Mucosa of descending colon (tissue), 3 donors: ENCODE measurements around the gene CHCHD1. TPM values are rescaled to one million over a fixed set of nuclear protein-coding genes. Genes with fewer than 3 reads are reported as not detected.

Experiments
- ATAC-seq: fragments of 200-7000 bp; cut with Tn5 transposase; one replicate; pipeline ENCODE4 v1.9.1; 2020; ENCODE audit warnings: mild to moderate bottlenecking, moderate library complexity
- DNase-seq, 3 donors: peaks; one replicate each; pipeline ENCODE4 v3.0.0-alpha.2; 2020
- H3K36me3 ChIP-seq: fragments of 200-600 bp; one replicate; pipeline ENCODE4 v1.8.0; 2021; ENCODE audit warnings: low read depth, mild to moderate bottlenecking
- H3K4me1 ChIP-seq: fragments of 200-600 bp; one replicate; pipeline ENCODE4 v1.8.0; 2021; ENCODE audit warnings: low read depth, mild to moderate bottlenecking
- H3K4me3 ChIP-seq: fragments of 200-600 bp; one replicate; pipeline ENCODE4 v1.8.0; 2021; ENCODE audit warnings: mild to moderate bottlenecking
- H3K9me3 ChIP-seq: fragments of 200-600 bp; one replicate; pipeline ENCODE4 v1.8.0; 2021; ENCODE audit warnings: mild to moderate bottlenecking
- intact Hi-C, 2 donors: fragments of 100-400 bp; cut with DNase I in 1 of 2; cut with micrococcal nuclease in 1 of 2; formaldehyde crosslinking; loops; one replicate each; pipeline versions ENCODE4 v1.11.0 to v1.11.1; 2022; cut with DNase I, micrococcal nuclease
- total RNA-seq, 3 donors: library from RNA; stranded (reverse); fragmentation: NEBNext Ultra II Directional in 2 of 3; extraction: Animal tissue kit (Norgen Biotek cat#: 25700) in 2 of 3; gene quantifications; one replicate each; pipeline versions ENCODE4 v1.2.1 to v1.2.4, GENCODE V29; 2021 to 2023
- TF ChIP-seq, protein P1 (sequence below): fragments of 200-600 bp; IDR thresholded peaks from one replicate; pipeline ENCODE4 v1.8.0; 2022; ENCODE audit warnings: antibody characterized with exemption, mild to moderate bottlenecking
- donor health status: DM: no; HTN: no; CAD: no; lungs with moderate emphysema.
- donor health status: DM: no; HTN: no; CAD: no.
- donor health status: DM: no; HTN: yes; CAD: no.

CHCHD1 gene
- total RNA-seq, 3 donors from 2014 or later: 19.8 to 26.2 (median 22.7) TPM

DNA sequence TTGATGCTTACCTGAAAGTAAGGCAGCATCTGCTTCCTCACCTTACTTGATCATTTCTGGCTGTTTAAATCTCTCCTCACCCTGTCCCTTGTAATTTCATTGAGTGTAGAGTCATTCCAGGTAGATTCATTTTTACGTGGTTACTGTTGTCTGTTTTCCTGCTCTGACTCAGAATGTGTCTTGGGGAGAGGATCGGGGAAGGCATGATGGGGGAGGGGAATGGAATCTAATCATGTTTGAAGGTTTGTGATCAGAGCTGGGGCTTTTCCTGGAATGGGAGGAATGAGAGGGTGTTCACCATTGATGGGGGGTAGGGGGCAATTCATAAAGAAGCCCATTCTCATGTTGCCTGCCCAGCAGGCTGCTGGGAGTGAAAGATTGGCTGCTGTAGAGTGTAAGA is 18.9 kb upstream of the CHCHD1 start:
- Histone ChIP-seq H3K4me3 (no peak overlapping the region), H3K4me1 (no peaks in the 10 kb centered on the region), H3K9me3 (no peaks in the 10 kb centered on the region), H3K36me3 (peaks cover 10% of the 10 kb centered on the region)
- intact Hi-C loops: no loop called here
- no peak for DNase-seq
- TF ChIP-seq, protein P1, sequence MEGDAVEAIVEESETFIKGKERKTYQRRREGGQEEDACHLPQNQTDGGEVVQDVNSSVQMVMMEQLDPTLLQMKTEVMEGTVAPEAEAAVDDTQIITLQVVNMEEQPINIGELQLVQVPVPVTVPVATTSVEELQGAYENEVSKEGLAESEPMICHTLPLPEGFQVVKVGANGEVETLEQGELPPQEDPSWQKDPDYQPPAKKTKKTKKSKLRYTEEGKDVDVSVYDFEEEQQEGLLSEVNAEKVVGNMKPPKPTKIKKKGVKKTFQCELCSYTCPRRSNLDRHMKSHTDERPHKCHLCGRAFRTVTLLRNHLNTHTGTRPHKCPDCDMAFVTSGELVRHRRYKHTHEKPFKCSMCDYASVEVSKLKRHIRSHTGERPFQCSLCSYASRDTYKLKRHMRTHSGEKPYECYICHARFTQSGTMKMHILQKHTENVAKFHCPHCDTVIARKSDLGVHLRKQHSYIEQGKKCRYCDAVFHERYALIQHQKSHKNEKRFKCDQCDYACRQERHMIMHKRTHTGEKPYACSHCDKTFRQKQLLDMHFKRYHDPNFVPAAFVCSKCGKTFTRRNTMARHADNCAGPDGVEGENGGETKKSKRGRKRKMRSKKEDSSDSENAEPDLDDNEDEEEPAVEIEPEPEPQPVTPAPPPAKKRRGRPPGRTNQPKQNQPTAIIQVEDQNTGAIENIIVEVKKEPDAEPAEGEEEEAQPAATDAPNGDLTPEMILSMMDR: no peak
- ATAC-seq: no peak

DNA sequence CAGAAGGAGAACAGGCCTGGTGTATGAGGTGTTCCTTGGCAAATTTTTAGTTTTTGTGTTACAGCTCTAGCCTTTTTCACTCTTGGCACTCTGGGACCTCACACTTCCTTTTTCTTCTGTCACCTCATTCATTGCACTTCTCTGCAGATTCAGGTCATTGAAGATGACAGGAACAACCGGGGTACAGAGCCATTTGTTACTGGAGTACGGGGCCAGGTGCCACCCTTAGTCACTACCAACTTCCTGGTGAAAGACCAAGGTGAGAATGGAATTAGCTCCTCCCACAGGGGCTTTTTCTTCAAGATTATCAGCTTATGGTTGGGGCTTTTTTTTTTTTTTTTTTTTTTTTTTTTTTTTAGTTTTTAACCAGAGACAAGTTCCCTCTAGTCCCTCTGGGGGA is 18.5 kb upstream of the CHCHD1 start:
- ATAC-seq: no peak
- Histone ChIP-seq H3K9me3 (no peaks in the 10 kb centered on the region), H3K4me1 (no peaks in the 10 kb centered on the region), H3K4me3 (no peak overlapping the region), H3K36me3 (peaks cover 10% of the 10 kb centered on the region)
- TF ChIP-seq, protein P1: no peak
- intact Hi-C loops: no loop called here
- no peak for DNase-seq

DNA sequence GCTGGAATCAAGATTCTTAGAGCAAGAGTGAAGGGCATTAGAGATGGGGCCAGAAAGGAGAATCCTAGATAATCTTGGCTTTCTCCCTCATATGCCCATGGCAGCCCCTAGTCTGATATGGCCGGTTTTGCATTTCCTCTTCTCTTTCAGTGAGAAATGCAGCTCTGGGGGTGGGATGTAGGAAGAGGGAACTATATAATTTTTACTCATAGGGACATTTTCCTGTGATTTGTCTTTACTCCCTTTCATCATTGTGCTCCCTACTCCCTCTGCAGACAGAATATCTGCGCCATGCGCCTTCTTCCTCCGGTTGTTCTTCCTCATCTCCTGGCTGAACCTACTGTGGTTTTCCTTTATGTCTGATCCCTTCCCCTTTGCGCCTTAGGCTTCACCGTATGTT is 16.8 kb upstream of the CHCHD1 start:
- no peak for DNase-seq

DNA sequence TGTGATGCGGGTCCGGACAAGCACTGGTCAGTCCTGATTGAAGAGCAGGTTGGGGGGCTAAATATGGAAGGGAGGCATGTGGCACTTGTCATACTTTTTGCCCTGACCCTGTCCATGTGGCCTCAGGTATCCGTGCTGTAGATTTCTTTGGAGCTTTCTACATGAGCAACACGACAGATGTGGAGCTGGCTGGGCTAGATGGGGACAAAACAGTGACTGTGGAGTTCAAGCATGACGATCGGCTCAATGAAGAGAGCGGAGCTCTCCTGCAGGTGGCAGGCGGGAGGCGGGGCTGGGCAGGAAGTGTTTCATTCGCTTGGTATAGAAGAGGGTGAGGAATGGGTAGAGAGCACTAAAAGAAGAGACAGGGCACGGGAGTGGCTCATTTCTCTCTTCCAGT is 13.0 kb upstream of the CHCHD1 start:
- DNase-seq (peak in 2 of 3 donors; percentile 52 to 53), ATAC-seq (peak; percentile 9)
- H3K4me3 ChIP-seq: no peak overlapping the region
- no peaks in the 10 kb centered on the region for H3K36me3 ChIP-seq
- peaks cover 6% of the 10 kb centered on the region for H3K4me1 ChIP-seq
- H3K9me3 ChIP-seq: no peaks in the 10 kb centered on the region
- intact Hi-C loops: no loop called here
- TF ChIP-seq, protein P1: no peak

More for the DNA sequence above, 16.8 kb upstream of the CHCHD1 start:
- intact Hi-C loops: no loop called here
- TF ChIP-seq, protein P1: no peak
- H3K9me3 ChIP-seq: no peaks in the 10 kb centered on the region
- no peaks in the 10 kb centered on the region for H3K4me1 ChIP-seq
- no peak for ATAC-seq
- peaks cover 10% of the 10 kb centered on the region for H3K36me3 ChIP-seq
- no peak overlapping the region for H3K4me3 ChIP-seq

DNA sequence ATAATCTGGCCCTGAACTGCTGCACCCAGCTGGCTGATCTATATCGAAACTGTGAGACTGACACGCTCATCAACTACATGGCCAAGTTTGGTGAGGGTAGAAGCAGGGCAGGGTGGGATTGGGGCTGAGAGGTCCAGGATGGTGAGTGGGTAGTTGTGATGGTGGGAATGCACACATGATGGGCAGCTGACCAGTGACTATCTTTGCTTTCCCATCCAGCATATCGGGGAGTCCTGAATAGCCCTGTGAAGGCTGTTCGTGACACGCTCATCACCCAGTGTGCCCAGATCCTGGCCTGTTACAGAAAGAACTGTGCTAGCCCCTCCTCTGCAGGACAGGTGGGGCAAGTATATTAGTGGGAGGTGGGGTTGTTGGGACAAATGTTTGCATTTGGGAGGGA is 12.5 kb upstream of the CHCHD1 start:
- H3K9me3 ChIP-seq: no peaks in the 10 kb centered on the region
- intact Hi-C loops: no loop called here
- peaks cover 12% of the 10 kb centered on the region for H3K4me1 ChIP-seq
- TF ChIP-seq, protein P1: no peak
- DNase-seq: no peak
- no peak for ATAC-seq
- no peak overlapping the region for H3K4me3 ChIP-seq
- no peaks in the 10 kb centered on the region for H3K36me3 ChIP-seq

DNA sequence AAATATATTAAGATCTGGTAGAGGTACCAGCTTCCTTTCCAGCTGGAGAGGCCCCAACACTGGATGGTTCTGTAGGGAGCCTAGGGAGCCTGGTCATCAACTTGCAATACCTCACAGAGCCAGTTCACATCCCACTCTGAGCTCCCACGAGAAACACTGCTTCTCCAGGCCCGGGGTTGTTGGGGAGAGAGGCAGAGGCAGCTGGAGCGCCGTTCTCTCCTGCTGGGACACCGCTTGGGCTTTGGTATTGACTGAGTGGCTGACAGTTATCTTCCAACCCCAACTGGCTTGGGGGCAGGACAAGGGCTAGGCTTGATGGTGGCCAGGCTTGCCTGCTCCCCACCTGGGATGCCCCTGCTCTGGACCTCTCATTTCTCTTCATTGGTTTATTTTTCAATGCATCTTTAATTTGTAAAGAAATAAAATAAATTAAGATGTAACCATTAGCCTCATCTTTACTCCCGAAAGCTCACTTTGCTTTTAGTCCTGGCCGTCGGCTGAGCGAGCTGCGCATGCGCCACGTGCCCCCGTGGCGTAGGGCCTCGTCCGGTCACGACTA is 10.0 kb upstream of the CHCHD1 start:
- no peaks in the 10 kb centered on the region for H3K36me3 ChIP-seq
- intact Hi-C loops: no loop called here
- peak; percentile 68 for ATAC-seq

More for the DNA sequence above, 10.0 kb upstream of the CHCHD1 start:
- Histone ChIP-seq H3K4me1 (peaks cover 21% of the 10 kb centered on the region), H3K4me3 (peak overlapping the region; percentile 81), H3K9me3 (no peaks in the 10 kb centered on the region)
- peak in 1 of 3 donors; percentile 89 for DNase-seq
- TF ChIP-seq, protein P1: no peak
